Mesothelial cell of epicardium (in vitro differentiated cells): Measurements from ENCODE around the gene GLCCI1. TPM values are rescaled to one million over a fixed set of nuclear protein-coding genes. Genes with fewer than 3 reads are reported as not detected.

Source experiments
- DNase-seq, 2 experiments: peaks; one replicate each; pipeline ENCODE4 v3.0.0; 2021; ENCODE audit warnings: low spot score in 2 of 2; ENCODE audit not compliant: unreplicated experiment in 2 of 2
- H3K27ac Mint-ChIP-seq: 2 replicates; pipeline ENCODE4 v1.8.0; 2021; ENCODE audit warnings: mixed read lengths
- H3K27me3 Mint-ChIP-seq: 2 replicates; pipeline ENCODE4 v1.8.0; 2021; ENCODE audit warnings: low read depth, mixed read lengths
- H3K36me3 Mint-ChIP-seq: 2 replicates; pipeline ENCODE4 v1.8.0; 2021; ENCODE audit warnings: mixed read lengths
- H3K4me1 Mint-ChIP-seq: 2 replicates; pipeline ENCODE4 v1.8.0; 2021; ENCODE audit warnings: mixed read lengths
- H3K4me3 Mint-ChIP-seq: 2 replicates; pipeline ENCODE4 v1.8.0; 2021; ENCODE audit warnings: mild to moderate bottlenecking, moderate library complexity, mixed read lengths
- H3K9me3 Mint-ChIP-seq: 2 replicates; pipeline ENCODE4 v1.8.0; 2021; ENCODE audit warnings: mixed read lengths
- CTCF ChIP-seq: fragments of 200-600 bp; sonication (generic); IDR thresholded peaks from one replicate; pipeline ENCODE4 v1.5.0; 2021; ENCODE audit warnings: antibody characterized with exemption; ENCODE audit not compliant: unreplicated experiment
- total RNA-seq: library from RNA; stranded (reverse); gene quantifications from 3 replicates; pipeline ENCODE4 v1.2.1, GENCODE V29; 2021

Gene GLCCI1
- total RNA-seq, 1 donor from 2014 or later = 30.2 TPM

GRCh38 chr7:7996568-7996967 lies 28.0 kb downstream of the GLCCI1 start:
- Mint-ChIP-seq H3K27me3 (no peaks in the 10 kb centered on the region), H3K36me3 (peaks cover 33% of the 10 kb centered on the region), H3K4me3 (no peak overlapping the region), H3K27ac (peak overlapping the region; percentile 68), H3K4me1 (peaks cover 9% of the 10 kb centered on the region), H3K9me3 (peaks cover 43% of the 10 kb centered on the region)
- no peak for TF ChIP-seq CTCF
- DNase-seq = no peak

- Mint-ChIP-seq H3K27me3 (no peaks in the 10 kb centered on the region), H3K9me3 (peaks cover 23% of the 10 kb centered on the region), H3K4me3 (no peak overlapping the region)
Observed at GRCh38 chr7:8000315-8000941, 31.8 kb downstream of the GLCCI1 start.

GRCh38 chr7:8003077-8003476 lies 34.5 kb downstream of the GLCCI1 start:
- Mint-ChIP-seq H3K27me3 (no peaks in the 10 kb centered on the region), H3K9me3 (peaks cover 23% of the 10 kb centered on the region), H3K4me1 (no peaks in the 10 kb centered on the region), H3K27ac (no peak overlapping the region), H3K4me3 (no peak overlapping the region), H3K36me3 (peaks cover 50% of the 10 kb centered on the region)
- no peak for TF ChIP-seq CTCF
- no peak for DNase-seq

More at GRCh38 chr7:8000315-8000941, 31.8 kb downstream of the GLCCI1 start:
- no peak for DNase-seq
- peaks cover 36% of the 10 kb centered on the region for H3K36me3 Mint-ChIP-seq
- TF ChIP-seq CTCF = no peak
- H3K27ac Mint-ChIP-seq = no peak overlapping the region
- H3K4me1 Mint-ChIP-seq = peaks cover 9% of the 10 kb centered on the region

- DNase-seq = no peak
- no peaks in the 10 kb centered on the region for H3K27me3 Mint-ChIP-seq
- H3K4me3 Mint-ChIP-seq = no peak overlapping the region
- peaks cover 48% of the 10 kb centered on the region for H3K36me3 Mint-ChIP-seq
- H3K4me1 Mint-ChIP-seq = no peaks in the 10 kb centered on the region
- H3K9me3 Mint-ChIP-seq = peaks cover 17% of the 10 kb centered on the region
- no peak for TF ChIP-seq CTCF
- no peak overlapping the region for H3K27ac Mint-ChIP-seq
Observed at GRCh38 chr7:8005279-8005678, 36.7 kb downstream of the GLCCI1 start.

GRCh38 chr7:8014399-8014798 lies 45.8 kb downstream of the GLCCI1 start:
- Mint-ChIP-seq H3K36me3 (peaks cover 21% of the 10 kb centered on the region), H3K27me3 (no peaks in the 10 kb centered on the region), H3K4me3 (no peak overlapping the region), H3K9me3 (peaks cover 10% of the 10 kb centered on the region), H3K4me1 (peaks cover 3% of the 10 kb centered on the region), H3K27ac (peak overlapping the region; percentile 50)
- no peak for DNase-seq
- no peak for TF ChIP-seq CTCF
